H1 (cell line): ENCODE measurements around the gene ZFYVE27. TPM values are rescaled to one million over a fixed set of nuclear protein-coding genes. Genes with fewer than 3 reads are reported as not detected.
A peak's percentile ranks its signal among the peaks of the same experiment; 100 is the strongest.

ENCODE experiments used
- CTCF ChIA-PET: fragments of 300-600 bp; sonication (Branson Sonifier 250); formaldehyde crosslinking; loops from one replicate; lab custom pipeline; 2021; ENCODE audit not compliant: partially characterized antibody; lab: Charles Lee
- POLR2A ChIA-PET: fragments of 300-600 bp; sonication (Branson Sonifier 250); formaldehyde crosslinking; loops from one replicate; lab custom pipeline; 2021; ENCODE audit warnings: inconsistent platforms; ENCODE audit not compliant: partially characterized antibody; lab: Charles Lee
- DNase-seq, 2 experiments: peaks; one replicate each; pipeline versions ENCODE4 v3.0.0 to v3.0.0-alpha.2; 2010 to 2022; ENCODE audit warnings: low spot score in 2 of 2, low read depth in 1 of 2, mixed read lengths in 1 of 2
- FAIRE-seq: peaks from 2 replicates; lab custom pipeline; 2011; peaks lifted over from hg19 to GRCh38; lab: Jason Lieb, UNC
- H2AFZ ChIP-seq: 2 replicates; pipeline ENCODE4 v1.8.1; 2012; ENCODE audit warnings: low read length, inconsistent platforms
- H2AK5ac ChIP-seq: 2 replicates; pipeline ENCODE4 v1.6.1; 2013; ENCODE audit warnings: low read depth, low read length
- H2BK120ac ChIP-seq: replicated peaks from 2 replicates; pipeline ENCODE3; 2013; ENCODE audit warnings: low read depth, low read length, inconsistent platforms
- H2BK12ac ChIP-seq: 2 replicates; pipeline ENCODE4 v1.6.1; 2013; ENCODE audit warnings: low read depth, low read length
- H2BK15ac ChIP-seq: 2 replicates; pipeline ENCODE4 v1.6.1; 2013; ENCODE audit warnings: low read length
- H2BK20ac ChIP-seq: 2 replicates; pipeline ENCODE4 v1.6.1; 2013; ENCODE audit warnings: low read length
- H2BK5ac ChIP-seq: 2 replicates; pipeline ENCODE4 v1.6.1; 2013; ENCODE audit warnings: low read depth, low read length
- H3K14ac ChIP-seq: 2 replicates; pipeline ENCODE4 v1.6.1; 2013; ENCODE audit warnings: inconsistent platforms; ENCODE audit not compliant: insufficient read length
- H3K18ac ChIP-seq: 2 replicates; pipeline ENCODE4 v1.6.1; 2013; ENCODE audit warnings: low read length; ENCODE audit errors: extremely low read depth
- H3K23ac ChIP-seq: 2 replicates; pipeline ENCODE4 v1.6.1; 2013; ENCODE audit warnings: inconsistent platforms; ENCODE audit not compliant: insufficient read length
- H3K23me2 ChIP-seq: 2 replicates; pipeline ENCODE4 v1.6.1; 2013; ENCODE audit warnings: low read depth, low read length
- H3K27ac ChIP-seq: 2 replicates; pipeline ENCODE4 v1.6.1; 2011; ENCODE audit warnings: low read depth, low read length, inconsistent platforms
- H3K27me3 ChIP-seq, 4 experiments: replicated peaks in 1 of 4; 1 replicate in 1 of 4; 2 replicates in 3 of 4; pipeline versions ENCODE4 v1.6.1 to v1.8.1; 2011 to 2013; ENCODE audit warnings: low read length in 3 of 4, mild to moderate bottlenecking in 3 of 4, inconsistent platforms in 2 of 4, mixed read lengths in 2 of 4, moderate library complexity in 1 of 4; ENCODE audit not compliant: control insufficient read depth in 3 of 4, insufficient read depth in 3 of 4; ENCODE audit errors: extremely low read depth in 1 of 4
- H3K36me3 ChIP-seq, 4 experiments: 2 replicates each; pipeline versions ENCODE4 v1.6.1 to v1.8.1; 2011 to 2013; ENCODE audit warnings: mild to moderate bottlenecking in 4 of 4, low read length in 3 of 4, moderate library complexity in 2 of 4, control low read depth in 1 of 4, inconsistent platforms in 1 of 4; ENCODE audit not compliant: insufficient read depth in 4 of 4, control insufficient read depth in 2 of 4
- H3K4ac ChIP-seq: replicated peaks from 2 replicates; pipeline ENCODE3; 2013; ENCODE audit warnings: low read length, low read depth, mixed read lengths, inconsistent platforms; ENCODE audit not compliant: insufficient read length
- H3K4me1 ChIP-seq, 4 experiments: replicated peaks in 1 of 4; 1 replicate in 1 of 4; 2 replicates in 3 of 4; pipeline versions ENCODE4 v1.6.1 to v1.8.1; 2011 to 2013; ENCODE audit warnings: low read length in 3 of 4, inconsistent platforms in 2 of 4, mixed read lengths in 1 of 4; ENCODE audit not compliant: insufficient read depth in 4 of 4, control insufficient read depth in 3 of 4
- H3K4me2 ChIP-seq, 2 experiments: 2 replicates each; pipeline versions ENCODE4 v1.6.1 to v1.8.1; 2011 to 2013; ENCODE audit warnings: low read depth in 2 of 2, low read length in 2 of 2, control low read depth in 1 of 2, inconsistent platforms in 1 of 2, mild to moderate bottlenecking in 1 of 2; ENCODE audit not compliant: insufficient read depth in 1 of 2
- H3K4me3 ChIP-seq, 4 experiments: fragments of 200-600, 300-600 bp in 1 of 4; sonication (generic), shearing (Covaris generic), sonication (Bioruptor Twin) in 1 of 4; 2 replicates each; pipeline versions ENCODE4 v1.5.1 to v1.8.1; 2011 to 2016; ENCODE audit warnings: low read length in 4 of 4, low read depth in 3 of 4, control low read depth in 2 of 4, inconsistent platforms in 2 of 4, mild to moderate bottlenecking in 2 of 4, mixed read lengths in 1 of 4, moderate library complexity in 1 of 4; ENCODE audit not compliant: insufficient read depth in 2 of 4; ENCODE audit errors: extremely low read depth in 1 of 4
- H3K56ac ChIP-seq: replicated peaks from 2 replicates; pipeline ENCODE3; 2013; ENCODE audit warnings: low read depth, mild to moderate bottlenecking, mixed read lengths, low read length, inconsistent platforms; ENCODE audit not compliant: insufficient read length
- H3K79me1 ChIP-seq: 2 replicates; pipeline ENCODE4 v1.6.1; 2013; ENCODE audit warnings: low read depth, low read length, control low read depth
- H3K79me2 ChIP-seq, 2 experiments: 2 replicates each; pipeline versions ENCODE4 v1.6.1 to v1.8.1; 2012 to 2013; ENCODE audit warnings: low read length in 2 of 2, mild to moderate bottlenecking in 2 of 2, inconsistent platforms in 1 of 2; ENCODE audit not compliant: insufficient read depth in 2 of 2, control insufficient read depth in 1 of 2
- H3K9ac ChIP-seq, 4 experiments: replicated peaks in 1 of 4; 1 replicate in 1 of 4; 2 replicates in 3 of 4; pipeline versions ENCODE4 v1.6.1 to v1.8.1; 2011 to 2013; ENCODE audit warnings: low read depth in 3 of 4, low read length in 3 of 4, control low read depth in 2 of 4, mild to moderate bottlenecking in 2 of 4, moderate library complexity in 2 of 4, inconsistent platforms in 1 of 4; ENCODE audit errors: extremely low read depth in 1 of 4
- H3K9me3 ChIP-seq, 2 experiments: 2 replicates each; pipeline versions ENCODE4 v1.6.1 to v1.8.1; 2012 to 2013; ENCODE audit warnings: mild to moderate bottlenecking in 2 of 2, moderate library complexity in 2 of 2, control low read depth in 1 of 2, inconsistent platforms in 1 of 2, low read depth in 1 of 2, low read length in 1 of 2, mixed read lengths in 1 of 2; ENCODE audit not compliant: insufficient read depth in 2 of 2
- H4K20me1 ChIP-seq, 2 experiments: replicated peaks in 1 of 2; 2 replicates each; pipeline versions ENCODE3 to v1.8.1; 2011 to 2013; ENCODE audit warnings: inconsistent platforms in 2 of 2, low read length in 2 of 2, mild to moderate bottlenecking in 1 of 2; ENCODE audit not compliant: insufficient read depth in 2 of 2, control insufficient read depth in 1 of 2
- H4K5ac ChIP-seq: 2 replicates; pipeline ENCODE4 v1.6.1; 2013; ENCODE audit warnings: low read length, low read depth, mixed read lengths, inconsistent platforms; ENCODE audit not compliant: insufficient read length
- H4K8ac ChIP-seq: 2 replicates; pipeline ENCODE4 v1.8.0; 2013; ENCODE audit warnings: mild to moderate bottlenecking, moderate library complexity, low read length, inconsistent platforms; ENCODE audit not compliant: insufficient read depth; ENCODE audit errors: extremely low read depth
- H4K91ac ChIP-seq: replicated peaks from 2 replicates; pipeline ENCODE3; 2013; ENCODE audit warnings: low read length, mixed read lengths, inconsistent platforms; ENCODE audit not compliant: insufficient read length
- BCL11A ChIP-seq, 2 experiments: IDR thresholded peaks; one replicate each; pipeline ENCODE4 v1.6.1; 2011; ENCODE audit warnings: low read depth in 2 of 2, low read length in 2 of 2, mild to moderate bottlenecking in 2 of 2
- CEBPB ChIP-seq: IDR thresholded peaks from 2 replicates; pipeline ENCODE4 v1.6.1; 2012; ENCODE audit warnings: low read depth, low read length
- FOSL1 ChIP-seq: IDR thresholded peaks from 2 replicates; pipeline ENCODE4 v1.6.1; 2011; ENCODE audit warnings: mild to moderate bottlenecking, low read depth, low read length, moderate library complexity; ENCODE audit not compliant: insufficient read depth
- JUND ChIP-seq: IDR thresholded peaks from 2 replicates; pipeline ENCODE4 v1.6.1; 2011; ENCODE audit warnings: mild to moderate bottlenecking, improper control_type of control experiment, low read length
- KDM1A ChIP-seq: fragments of 200-600, 300-600 bp; sonication (generic); IDR thresholded peaks from 2 replicates; pipeline ENCODE4 v1.7.1; 2016; ENCODE audit warnings: mild to moderate bottlenecking, low read length, borderline replicate concordance
- KDM4A ChIP-seq: IDR thresholded peaks from one replicate; pipeline ENCODE4 v1.7.1; 2012; ENCODE audit warnings: low read depth, mild to moderate bottlenecking, moderate library complexity, low read length, inconsistent platforms; ENCODE audit not compliant: severe bottlenecking
- PHF8 ChIP-seq: fragments of 200-600 bp; sonication (generic); conservative IDR thresholded peaks from 2 replicates; pipeline ENCODE4 v1.7.1; 2012; ENCODE audit warnings: low read depth, mild to moderate bottlenecking, inconsistent platforms, low read length, moderate library complexity
- SIX5 ChIP-seq: IDR thresholded peaks from 2 replicates; pipeline ENCODE4 v1.6.1; 2011; ENCODE audit warnings: mild to moderate bottlenecking, low read depth, low read length
- WGBS, 2 experiments: shearing (Covaris generic) in 1 of 2; methylation state at CpG; one replicate each; pipeline versions ENCODE4 v1.1.6 to v1.1.7; 2013 to 2015; ENCODE audit warnings: low lambda C conversion rate in 2 of 2, mixed read lengths in 2 of 2, inconsistent platforms in 1 of 2, low coverage in 1 of 2, missing lambda C conversion rate in 1 of 2; ENCODE audit not compliant: insufficient replicate concordance in 2 of 2, insufficient coverage in 1 of 2, insufficient read length in 1 of 2; ENCODE audit errors: extremely low coverage in 1 of 2, missing lambda C conversion rate in 1 of 2; 5-methylcytosine and 5-hydroxymethylcytosine counted together
- polyA plus RNA-seq, 7 experiments: library from polyadenylated mRNA; depleted of rRNA in 3 of 7; stranded (reverse) in 5 of 7; unstranded in 2 of 7; fragments of >200 nt in 5 of 7; fragments of 200-250 nt in 2 of 7; gene quantifications; 1 replicate in 5 of 7; 2 replicates in 1 of 7; 4 replicates in 1 of 7; pipeline versions ENCODE4 v1.2.1 to v1.2.3, GENCODE V29; 2011 to 2013; ENCODE audit warnings: missing spikeins in 2 of 7, mixed read lengths in 2 of 7
- total RNA-seq: library from RNA; stranded (reverse); fragmentation: NEBNext Ultra II Directional; extraction: Animal tissue kit (Norgen Biotek cat#: 25700); gene quantifications from 2 replicates; pipeline ENCODE4 v1.2.1, GENCODE V29; 2021
- TF ChIP-seq, protein P1 (sequence below): IDR thresholded peaks from 2 replicates; pipeline ENCODE4 v1.6.1; 2012; ENCODE audit warnings: inconsistent platforms
- TF ChIP-seq, protein P2 (sequence below), 3 experiments: IDR thresholded peaks; 1 replicate in 2 of 3; 2 replicates in 1 of 3; pipeline versions ENCODE4 v1.5.1 to v1.6.1; 2011; ENCODE audit warnings: low read length in 3 of 3, mild to moderate bottlenecking in 3 of 3, inconsistent platforms in 2 of 3, low read depth in 1 of 3, moderate library complexity in 1 of 3; ENCODE audit not compliant: insufficient read depth in 1 of 3; ENCODE audit errors: control extremely low read depth in 1 of 3

ZFYVE27 gene
- total and polyA plus RNA-seq, 2 of the 8 experiments (the other 6 are each of a cell fraction or from before 2014, with no cell fraction given) = 16.6 to 19.8 TPM

GRCh38 chr10:97770255-97770654 lies 33.3 kb downstream of the ZFYVE27 start:
- H3K27ac ChIP-seq = no peak overlapping the region
- no peak overlapping the region for H3K23ac ChIP-seq
- H3K27me3 ChIP-seq = peaks cover 14 to 51% (median 40%) of the 10 kb centered on the region in 4 experiments
- DNase-seq (no peak), FAIRE-seq (no peak)
- no peak overlapping the region for H2BK15ac ChIP-seq
- peak overlapping the region; percentile 87 to 99; a peak in 3 of 4 replicates for H3K4me2 ChIP-seq
- CTCF ChIA-PET = interaction anchor here (1.2 to 4.1 kb wide), 4 partner anchors 8 to 273 kb away, joined by 3 to 30 read pairs (median 4); no protein-coding TSS in a partner anchor
- H2BK120ac ChIP-seq = no peak overlapping the region
- POLR2A ChIA-PET = interaction anchor here (0.9 to 3.7 kb wide), 4 partner anchors 9 to 57 kb away, joined by 3 to 30 read pairs (median 4); partner anchors contain the start of gene MARVELD1
- no peak overlapping the region for H3K18ac ChIP-seq
- H3K4me3 ChIP-seq = peak overlapping the region in 2 of 4 experiments; percentile 55 to 60; a peak in 2 of 8 replicates
- H3K14ac ChIP-seq = no peak overlapping the region
- H2BK12ac ChIP-seq = no peak overlapping the region
- no peak overlapping the region for H3K56ac ChIP-seq
- H2BK5ac ChIP-seq = no peak overlapping the region
- 75% methylated on average over 5 of the region's 5 CpGs; no CpG with 5 or more reads in 1 of the 2 experiments for WGBS, 2 experiments
- no peaks in the 10 kb centered on the region for H3K9me3 ChIP-seq
- no peak overlapping the region for H4K5ac ChIP-seq
- peaks cover 15% of the 10 kb centered on the region; the same call in 1 of the 2 replicates for H3K23me2 ChIP-seq
- H2AFZ ChIP-seq = no peak overlapping the region
- H2AK5ac ChIP-seq = no peak overlapping the region
- no peaks in the 10 kb centered on the region for H4K20me1 ChIP-seq
- no peak overlapping the region for H2BK20ac ChIP-seq
- H3K4me1 ChIP-seq = peaks cover 2 to 10% (median 7%) of the 10 kb centered on the region in 4 experiments; a peak in 6 of 7 replicates
- no peaks in the 10 kb centered on the region for H3K79me2 ChIP-seq
- no peak overlapping the region for H4K8ac ChIP-seq
- no peak overlapping the region for H3K9ac ChIP-seq
- H4K91ac ChIP-seq = no peak overlapping the region
- no peaks in the 10 kb centered on the region; the same call in 1 of the 2 replicates for H3K79me1 ChIP-seq
- no peak overlapping the region for H3K4ac ChIP-seq
- H3K36me3 ChIP-seq = no peaks in the 10 kb centered on the region; a peak in 1 of 8 replicates
- TF ChIP-seq SIX5 = no peak
- TF ChIP-seq PHF8 = no peak
- TF ChIP-seq FOSL1 = no peak
- TF ChIP-seq CEBPB = no peak
- TF ChIP-seq, protein P1, sequence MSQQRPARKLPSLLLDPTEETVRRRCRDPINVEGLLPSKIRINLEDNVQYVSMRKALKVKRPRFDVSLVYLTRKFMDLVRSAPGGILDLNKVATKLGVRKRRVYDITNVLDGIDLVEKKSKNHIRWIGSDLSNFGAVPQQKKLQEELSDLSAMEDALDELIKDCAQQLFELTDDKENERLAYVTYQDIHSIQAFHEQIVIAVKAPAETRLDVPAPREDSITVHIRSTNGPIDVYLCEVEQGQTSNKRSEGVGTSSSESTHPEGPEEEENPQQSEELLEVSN = no peak
- TF ChIP-seq JUND = no peak
- TF ChIP-seq, protein P2, sequence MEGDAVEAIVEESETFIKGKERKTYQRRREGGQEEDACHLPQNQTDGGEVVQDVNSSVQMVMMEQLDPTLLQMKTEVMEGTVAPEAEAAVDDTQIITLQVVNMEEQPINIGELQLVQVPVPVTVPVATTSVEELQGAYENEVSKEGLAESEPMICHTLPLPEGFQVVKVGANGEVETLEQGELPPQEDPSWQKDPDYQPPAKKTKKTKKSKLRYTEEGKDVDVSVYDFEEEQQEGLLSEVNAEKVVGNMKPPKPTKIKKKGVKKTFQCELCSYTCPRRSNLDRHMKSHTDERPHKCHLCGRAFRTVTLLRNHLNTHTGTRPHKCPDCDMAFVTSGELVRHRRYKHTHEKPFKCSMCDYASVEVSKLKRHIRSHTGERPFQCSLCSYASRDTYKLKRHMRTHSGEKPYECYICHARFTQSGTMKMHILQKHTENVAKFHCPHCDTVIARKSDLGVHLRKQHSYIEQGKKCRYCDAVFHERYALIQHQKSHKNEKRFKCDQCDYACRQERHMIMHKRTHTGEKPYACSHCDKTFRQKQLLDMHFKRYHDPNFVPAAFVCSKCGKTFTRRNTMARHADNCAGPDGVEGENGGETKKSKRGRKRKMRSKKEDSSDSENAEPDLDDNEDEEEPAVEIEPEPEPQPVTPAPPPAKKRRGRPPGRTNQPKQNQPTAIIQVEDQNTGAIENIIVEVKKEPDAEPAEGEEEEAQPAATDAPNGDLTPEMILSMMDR (IDR thresholded peaks at IDR 0.05; ENCODE audit: control extremely low read depth in 1 of 3, insufficient read depth in 1 of 3, low read depth in 1 of 3, low read length in 3 of 3) = no peak
- TF ChIP-seq BCL11A (IDR thresholded peaks at IDR 0.05; ENCODE audit: low read depth in 2 of 2, low read length in 2 of 2) = no peak
- TF ChIP-seq KDM1A = no peak
- no peak for TF ChIP-seq KDM4A
